ENCODE results near the gene SCRT2.

SCRT2 gene

GRCh38 chr20:669573-669972 lies 6.0 kb downstream of the SCRT2 start:
- no peak for DNase-seq

DNA sequence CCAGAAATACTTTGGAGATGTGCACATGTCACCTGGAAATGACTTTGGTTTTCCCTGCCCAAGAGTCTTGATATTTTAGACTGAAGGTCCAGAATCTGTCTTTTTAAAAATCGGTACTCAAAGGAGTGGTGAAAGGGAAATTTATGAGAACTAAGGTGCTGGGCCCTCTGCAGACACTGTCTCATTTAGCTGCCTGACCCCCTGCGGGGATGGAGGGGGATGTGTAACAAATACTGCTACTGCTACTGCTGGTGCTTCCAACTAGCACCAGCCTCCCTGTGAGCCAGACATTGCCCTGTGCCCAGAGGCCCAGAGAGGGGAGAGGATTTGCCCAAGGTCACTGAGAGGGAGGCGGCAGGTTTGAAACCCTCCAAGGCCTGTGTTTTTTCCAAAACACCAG lies 7.0 kb downstream of the SCRT2 start:
- DNase-seq = no peak

DNA sequence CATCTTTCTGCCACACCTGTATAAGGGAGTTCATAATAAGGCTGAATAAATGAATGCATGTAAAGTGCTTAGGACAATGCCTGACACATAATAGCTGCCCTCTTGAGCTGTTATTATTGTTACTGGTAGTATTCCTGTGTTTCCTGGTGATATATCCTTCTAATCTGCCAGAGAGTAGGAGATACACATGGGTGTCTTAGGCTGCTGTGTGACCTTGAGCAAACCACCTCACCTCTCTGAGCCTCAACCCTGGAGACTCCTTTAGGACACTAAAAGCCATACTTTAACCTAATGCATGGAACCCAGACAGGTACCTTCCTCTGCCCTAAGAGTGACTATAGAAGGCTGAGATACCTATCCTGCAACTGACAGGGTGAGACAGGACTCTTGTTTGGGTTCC lies 7.6 kb downstream of the SCRT2 start:
- DNase-seq = no peak

DNA sequence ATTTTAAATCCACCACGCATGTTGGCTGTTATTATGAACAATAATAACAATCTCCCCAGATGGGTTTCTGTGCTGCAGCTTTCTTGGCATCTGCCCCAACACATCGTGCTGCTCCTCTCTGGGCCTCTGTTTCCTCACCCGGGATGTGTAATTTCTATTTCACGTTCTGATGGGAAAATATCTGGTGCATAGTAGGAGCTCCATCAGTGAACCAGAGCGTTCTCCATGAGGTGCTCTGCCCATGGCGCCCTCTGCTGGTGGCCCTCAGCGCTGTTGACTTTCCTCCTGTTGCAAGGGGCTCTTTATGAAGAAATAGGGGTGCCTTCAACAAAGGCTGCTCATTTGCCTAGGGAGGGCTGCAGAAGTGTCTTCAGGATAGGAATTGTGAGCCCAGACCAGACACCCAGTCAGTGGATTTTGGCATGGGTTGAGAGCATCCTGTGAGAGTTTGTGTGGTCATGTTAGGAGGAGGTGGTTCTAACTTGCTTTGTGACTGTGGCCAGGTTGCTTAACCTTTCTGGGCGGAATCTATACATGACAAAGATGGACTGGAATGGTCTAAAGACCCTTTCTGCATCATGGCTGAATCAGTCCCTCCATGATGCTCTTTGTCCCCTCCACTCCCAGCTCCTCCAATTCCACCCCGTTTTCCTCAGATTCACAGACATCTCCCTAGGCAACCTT lies 8.1 kb downstream of the SCRT2 start:
- DNase-seq = peak; percentile 59

DNA sequence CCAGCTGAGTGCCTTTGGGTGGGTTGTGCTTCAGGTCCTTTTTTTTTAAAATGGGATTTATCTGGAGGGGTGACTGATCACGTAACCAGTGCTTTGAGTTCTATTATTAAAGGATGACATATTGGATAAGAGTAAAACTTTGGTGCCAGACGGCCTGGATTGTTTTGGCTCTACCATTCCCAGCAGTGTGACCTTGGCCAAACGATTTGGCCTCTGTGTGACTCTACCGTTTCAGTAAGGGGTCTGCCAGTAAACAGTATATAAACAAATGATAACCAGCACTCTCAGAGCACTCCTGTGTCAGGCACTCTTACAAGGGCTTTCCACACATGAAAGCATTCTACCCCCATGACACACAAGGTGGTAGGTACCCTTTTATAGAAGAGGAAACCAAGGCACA lies 8.7 kb downstream of the SCRT2 start:
- DNase-seq = no peak

DNA sequence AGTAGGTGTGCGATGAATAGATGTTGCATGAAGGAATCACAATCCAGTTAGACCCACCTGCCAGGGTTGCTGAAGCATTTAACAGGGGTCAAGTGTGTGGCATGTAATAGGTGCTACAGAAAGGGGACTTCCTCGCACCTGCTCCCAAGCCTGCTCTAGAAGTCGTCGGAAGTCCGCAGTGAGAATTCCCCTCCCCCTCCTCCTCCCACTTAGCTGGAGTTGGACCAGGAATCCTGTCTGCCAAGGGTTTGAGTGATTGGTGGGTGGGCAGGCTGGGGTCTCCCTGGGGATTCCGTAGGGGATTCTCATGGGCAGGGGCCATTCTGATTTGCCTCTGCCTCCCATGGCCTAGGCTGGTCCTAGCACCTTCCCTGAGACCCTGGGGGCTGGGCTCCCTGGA lies 10.3 kb downstream of the SCRT2 start:
- no peak for DNase-seq

DNA sequence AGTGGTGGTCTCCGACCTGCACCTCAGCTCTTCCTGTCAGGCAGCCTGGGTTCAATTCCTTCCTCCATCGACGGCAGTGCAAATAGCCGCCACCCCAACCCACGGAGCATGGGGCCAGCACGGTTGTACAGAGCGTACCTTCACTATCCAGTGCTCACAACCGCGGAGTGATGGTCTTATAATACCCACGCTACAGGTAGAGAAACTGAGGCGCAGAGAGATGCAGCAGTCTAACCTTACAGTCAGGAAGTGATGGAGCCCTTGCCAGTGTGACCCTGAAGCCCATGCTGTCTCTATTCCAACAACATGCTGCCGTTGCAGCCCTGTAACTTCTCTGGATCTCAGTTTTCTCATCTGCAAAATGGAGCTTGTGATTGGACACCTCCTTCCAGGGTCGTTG lies 11.0 kb downstream of the SCRT2 start:
- DNase-seq = no peak

- DNase-seq = no peak
Measured at GRCh38 chr20:664151-664550, 11.5 kb downstream of the SCRT2 start.

DNA sequence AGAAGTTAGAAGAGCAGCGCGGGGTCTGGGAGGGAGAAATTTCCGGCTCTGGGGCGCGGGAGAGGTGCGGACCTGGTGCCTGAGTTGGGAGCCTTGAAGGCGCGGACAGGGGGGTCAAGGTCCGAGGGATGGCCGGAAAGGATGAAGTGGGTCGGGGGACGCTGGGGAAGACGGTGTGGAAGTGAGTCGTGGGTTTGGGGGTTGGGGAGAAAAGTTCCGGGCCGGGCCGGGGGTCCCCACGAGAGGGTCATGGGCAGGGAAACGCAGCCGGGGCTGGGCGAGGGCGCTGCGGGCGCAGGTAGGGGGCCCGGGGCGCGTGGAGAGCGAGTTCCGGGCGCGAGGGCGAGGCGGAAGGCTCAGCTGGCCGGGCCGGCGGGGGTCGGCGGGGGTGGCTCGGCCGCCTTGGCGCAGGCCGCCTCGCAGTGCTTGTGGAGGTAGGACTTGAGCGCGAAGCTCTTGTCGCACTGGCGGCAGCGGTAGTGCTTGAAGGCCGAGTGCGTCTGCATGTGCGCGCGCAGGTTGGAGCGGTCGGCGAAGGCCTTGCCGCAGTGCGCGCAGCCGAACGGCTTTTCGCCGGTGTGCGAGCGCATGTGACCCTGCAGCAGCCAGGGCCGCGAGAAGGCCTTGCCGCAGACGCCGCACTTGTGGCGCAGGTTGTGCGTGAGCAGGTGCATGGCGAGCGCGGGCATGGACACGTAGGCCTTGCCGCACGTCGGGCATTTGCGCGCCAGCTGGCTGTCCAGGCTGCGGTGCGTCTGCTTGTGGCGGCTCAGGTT lies 12.1 kb downstream of the SCRT2 start:
- DNase-seq = peak; percentile 38

GRCh38 chr20:662277-663192 lies 13.1 kb downstream of the SCRT2 start:
- DNase-seq = no peak

DNA sequence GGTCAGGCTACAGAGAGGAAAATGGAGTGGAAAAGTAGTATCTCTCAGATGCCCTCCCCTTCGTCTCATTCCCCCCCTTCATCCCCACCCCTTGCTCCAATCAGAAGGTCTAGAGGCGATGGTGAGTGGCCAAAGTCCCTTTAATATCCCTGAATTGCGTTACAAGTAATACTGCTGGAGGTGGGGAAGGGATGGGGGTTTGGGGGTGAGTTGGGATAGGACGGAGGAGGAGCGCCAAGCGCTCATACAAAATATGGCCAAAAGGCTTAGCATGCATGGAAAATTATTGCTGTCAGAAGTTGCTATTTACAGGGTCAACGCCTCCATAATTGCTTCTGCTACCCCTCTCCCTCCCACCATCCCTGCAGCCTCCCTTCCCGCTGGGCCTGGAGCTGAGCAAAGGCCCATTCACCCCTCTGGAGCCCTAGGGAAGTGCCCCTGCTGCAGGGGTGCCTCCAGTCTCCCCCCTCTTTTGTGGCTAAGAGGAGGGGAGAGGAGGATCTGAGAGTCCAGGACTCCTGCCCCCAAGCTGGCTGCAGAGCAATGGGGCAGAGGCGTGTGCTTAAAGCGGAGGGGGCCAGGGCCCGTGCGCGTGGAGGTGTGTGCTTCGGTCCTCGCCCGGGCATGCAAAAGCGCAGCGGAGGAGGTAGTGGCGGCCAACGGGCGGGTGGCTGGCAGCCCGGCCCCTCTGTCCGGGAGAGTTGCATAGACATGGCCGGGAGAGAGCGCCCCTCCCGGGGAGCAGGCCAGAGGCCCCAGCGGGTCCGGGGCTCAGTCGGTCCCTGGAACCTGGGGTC lies 13.9 kb downstream of the SCRT2 start:
- DNase-seq = no peak

GRCh38 chr20:658731-659291 lies 16.8 kb downstream of the SCRT2 start:
- no peak for DNase-seq

GRCh38 chr20:658202-658601 lies 17.4 kb downstream of the SCRT2 start:
- no peak for DNase-seq

DNA sequence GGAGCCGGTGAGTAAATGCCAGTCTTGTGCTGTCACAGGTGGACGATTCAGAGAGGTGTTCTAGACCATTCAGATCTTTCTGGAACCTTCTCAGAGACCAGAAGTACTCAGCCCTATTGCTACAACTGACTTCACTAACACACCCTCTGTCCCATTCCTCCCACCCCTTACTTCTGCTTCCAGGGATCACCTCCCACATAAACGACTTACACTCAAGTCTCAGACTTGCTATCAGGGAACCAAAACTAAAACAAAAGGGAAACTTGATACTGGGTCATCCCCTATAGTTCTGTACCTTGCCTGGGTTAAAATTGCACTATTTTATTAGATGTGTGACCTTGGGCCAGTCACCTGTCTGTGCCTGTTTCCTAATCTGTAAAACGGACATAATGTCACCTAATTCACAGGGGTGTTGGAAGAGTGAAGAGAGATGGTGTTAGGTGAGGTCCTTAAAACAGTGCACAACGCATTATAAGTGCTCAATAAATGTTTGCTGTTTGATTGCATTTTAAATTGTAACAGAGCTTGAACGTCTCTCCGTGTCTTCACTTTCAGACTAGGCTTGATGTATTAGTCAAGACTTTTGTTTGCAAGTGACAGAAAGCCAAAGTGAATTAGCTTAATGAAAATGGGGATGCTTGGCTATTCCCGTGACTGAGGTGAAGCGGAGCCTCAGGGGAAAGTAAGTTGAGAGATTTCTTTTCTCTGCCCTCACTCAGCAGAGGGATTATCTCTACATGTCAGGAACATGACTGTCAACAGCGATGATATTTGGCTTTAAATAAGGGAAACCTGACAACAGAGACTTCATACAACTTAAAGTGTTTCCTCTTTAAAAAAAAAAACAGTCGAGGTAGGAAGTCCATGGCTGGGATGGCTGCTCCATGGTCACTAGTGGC lies 19.6 kb downstream of the SCRT2 start:
- no peak for DNase-seq

DNA sequence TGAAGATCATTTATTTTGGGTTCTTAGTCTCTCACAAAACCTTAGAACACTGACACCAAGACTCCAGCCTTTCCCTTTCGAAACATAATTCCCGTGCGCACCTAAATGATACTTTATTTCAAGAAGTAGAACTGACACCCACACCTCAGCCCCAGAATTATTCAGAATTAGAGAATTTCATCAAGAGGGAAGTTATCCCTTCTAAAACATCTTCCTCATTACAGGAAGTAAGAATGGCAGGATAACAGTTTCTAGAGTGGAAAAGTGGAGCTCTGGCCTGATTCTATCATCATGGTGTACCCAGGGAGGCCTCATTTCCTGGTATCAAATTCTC lies 21.2 kb downstream of the SCRT2 start:
- DNase-seq = no peak

DNA sequence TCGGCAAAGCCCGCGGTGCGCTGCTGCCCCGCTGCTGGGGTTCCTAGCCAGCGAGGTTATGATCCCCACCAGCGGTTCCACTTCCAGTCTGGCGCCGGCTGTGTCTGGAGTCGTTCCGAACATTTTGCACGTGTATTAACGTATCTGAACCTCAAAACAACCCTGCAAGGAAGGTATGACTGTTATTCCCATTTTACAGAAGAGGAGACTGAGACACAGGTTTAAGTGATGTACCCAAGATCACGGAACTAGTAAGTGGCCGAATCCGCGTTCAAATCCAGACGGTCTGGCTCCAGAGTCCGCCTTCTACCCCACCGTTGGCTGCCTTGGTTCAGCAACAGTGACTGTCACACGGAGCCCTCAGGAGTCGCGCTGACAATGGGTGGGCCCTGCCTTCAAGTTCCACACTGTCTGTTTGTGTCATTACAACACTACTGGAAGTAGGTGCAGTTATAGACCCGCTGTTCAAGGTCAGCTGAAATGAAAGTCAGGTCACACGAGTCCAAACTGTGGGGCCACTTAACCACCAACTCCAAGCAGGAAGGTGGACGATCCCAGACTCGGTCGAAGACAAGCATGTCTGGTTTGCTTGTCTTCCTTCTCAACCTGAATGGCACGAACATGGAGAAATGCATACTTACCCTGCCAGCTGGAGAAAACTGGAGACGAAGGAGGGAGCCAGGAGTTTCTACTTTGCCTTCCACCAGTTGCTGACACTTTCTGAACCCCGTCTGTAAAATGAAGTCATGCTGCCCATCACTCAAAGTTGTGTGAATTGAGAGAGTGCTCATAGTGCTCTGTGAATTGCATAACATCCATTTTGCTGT lies 21.8 kb downstream of the SCRT2 start:
- DNase-seq = no peak

- peak; percentile 91 for DNase-seq
Measured at GRCh38 chr20:653110-653589, 22.5 kb downstream of the SCRT2 start, which contains the start of gene SRXN1. TSS of gene SRXN1 (minus strand) at chr20:653200. CDS start at chr20:653185, 15 bp downstream.

- DNase-seq = peak; percentile 39
Measured at GRCh38 chr20:652615-653109, 22.9 kb downstream of the SCRT2 start.

GRCh38 chr20:651713-652614 lies 23.6 kb downstream of the SCRT2 start:
- DNase-seq = peak; percentile 25
